Left lung (tissue), 10 donors: ENCODE data around the gene UGCG. TPM values are rescaled to one million over a fixed set of nuclear protein-coding genes. Genes with fewer than 3 reads are reported as not detected.

Source experiments
- ATAC-seq: fragments of 200-7000 bp; cut with Tn5 transposase; one replicate; pipeline ENCODE4 v1.9.1; 2020; ENCODE audit warnings: moderate library complexity
- DNase-seq, 4 donors: peaks; one replicate each; pipeline ENCODE4 v3.0.0-alpha.2; 2013 to 2020
- H3K27ac ChIP-seq, 2 donors: fragments of 200-600 bp; sonication (generic) in 1 of 2; one replicate each; pipeline versions ENCODE4 v1.5.0 to v1.8.0; 2020 to 2021
- H3K27me3 ChIP-seq, 2 donors: fragments of 200-600 bp; sonication (generic) in 1 of 2; one replicate each; pipeline versions ENCODE4 v1.5.0 to v1.8.0; 2020 to 2021
- H3K36me3 ChIP-seq, 2 donors: fragments of 200-600 bp; sonication (generic) in 1 of 2; one replicate each; pipeline versions ENCODE4 v1.5.0 to v1.8.0; 2020 to 2021
- H3K4me1 ChIP-seq, 2 donors: fragments of 200-600 bp; one replicate each; pipeline ENCODE4 v1.8.0; 2021
- H3K4me3 ChIP-seq, 2 donors: fragments of 200-600 bp; sonication (generic) in 1 of 2; one replicate each; pipeline versions ENCODE4 v1.5.0 to v1.8.0; 2020 to 2021; ENCODE audit warnings: mild to moderate bottlenecking in 1 of 2
- H3K9me3 ChIP-seq, 2 donors: fragments of 200-600 bp; sonication (generic) in 1 of 2; one replicate each; pipeline versions ENCODE4 v1.5.0 to v1.8.0; 2020 to 2021
- CTCF ChIP-seq, 2 donors: fragments of 200-600 bp; sonication (generic) in 1 of 2; IDR thresholded peaks; one replicate each; pipeline versions ENCODE4 v1.5.0 to v1.8.0; 2021; ENCODE audit warnings: antibody characterized with exemption in 2 of 2
- intact Hi-C, 2 donors: fragments of 100-400 bp; cut with DNase I; formaldehyde crosslinking; loops; one replicate each; pipeline versions ENCODE4 v1.11.2 to v1.14.2; 2022
- polyA plus RNA-seq, 6 donors: library from polyadenylated mRNA; unstranded; fragments of 120-200 nt; gene quantifications; one replicate each; pipeline ENCODE4 v1.2.1, GENCODE V29; 2013; ENCODE audit not compliant: insufficient read length in 6 of 6
- total RNA-seq, 2 donors: library from RNA; stranded (reverse); fragmentation: NEBNext Ultra II Directional; extraction: Animal tissue kit (Norgen Biotek cat#: 25700); gene quantifications; one replicate each; pipeline ENCODE4 v1.2.1, GENCODE V29; 2021
- donor health status: DM: no; HTN: yes; CAD: no.
- donor health status: DM: no; HTN: no; CAD: no.

Gene UGCG
- total and polyA plus RNA-seq, 8 donors: 29.0 to 74.3 (median 50.3) TPM

- Histone ChIP-seq H3K4me3 (no peak overlapping the region), H3K27me3 (no peaks in the 10 kb centered on the region), H3K27ac (no peak overlapping the region), H3K9me3 (no peaks in the 10 kb centered on the region), H3K4me1 (no peaks in the 10 kb centered on the region), H3K36me3 (no peaks in the 10 kb centered on the region)
- DNase-seq (no peak), ATAC-seq (no peak)
- intact Hi-C loops: no loop called here
- no peak for TF ChIP-seq CTCF (IDR thresholded peaks at IDR 0.05)
Observed at GRCh38 chr9:111868475-111868874, 28.1 kb upstream of the UGCG start.

DNA sequence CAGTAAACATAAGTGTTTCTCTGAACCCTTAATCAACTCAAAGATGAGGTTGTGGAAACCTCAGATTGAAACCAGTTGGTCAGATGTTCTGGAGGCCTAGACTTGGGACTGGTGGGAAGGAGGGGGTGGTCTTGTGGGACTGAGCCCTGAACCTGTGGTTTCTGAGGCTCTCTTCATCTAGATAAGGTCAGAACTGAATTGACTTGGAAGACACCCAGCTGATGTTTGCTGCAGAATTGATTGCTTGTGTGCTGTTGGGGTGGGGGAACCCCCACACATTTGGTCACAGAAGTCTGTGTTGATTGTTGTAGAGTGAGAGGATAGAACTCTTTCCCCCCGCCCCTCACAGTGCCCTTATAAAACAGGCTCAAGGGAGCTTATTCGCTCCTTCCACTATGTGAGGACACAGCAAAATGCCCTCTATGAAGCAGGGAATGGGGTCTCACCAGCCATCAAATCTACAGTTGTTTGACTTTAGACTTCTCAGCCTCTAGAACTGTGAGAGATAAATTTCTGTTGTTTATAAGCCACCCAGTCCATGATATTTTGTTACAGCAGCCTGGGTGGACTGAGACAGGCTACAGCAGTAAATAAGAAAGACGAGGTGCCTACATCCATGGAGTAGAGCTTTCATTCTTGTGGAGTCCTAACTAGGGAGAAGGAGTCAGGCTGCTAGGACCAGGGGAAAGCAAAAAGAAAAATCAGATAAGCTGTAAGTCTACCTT, 25.7 kb upstream of the UGCG start:
- TF ChIP-seq CTCF (IDR thresholded peaks at IDR 0.05): no peak

GRCh38 chr9:111871499-111871855, 25.1 kb upstream of the UGCG start:
- TF ChIP-seq CTCF (IDR thresholded peaks at IDR 0.05): no peak
- no peak for DNase-seq

More for the DNA sequence above, 25.7 kb upstream of the UGCG start:
- intact Hi-C loops: no loop called here
- Histone ChIP-seq H3K9me3 (no peaks in the 10 kb centered on the region), H3K36me3 (no peaks in the 10 kb centered on the region), H3K27me3 (no peaks in the 10 kb centered on the region), H3K4me3 (no peak overlapping the region), H3K27ac (no peak overlapping the region), H3K4me1 (no peaks in the 10 kb centered on the region)
- ATAC-seq: no peak
- no peak for DNase-seq

DNA sequence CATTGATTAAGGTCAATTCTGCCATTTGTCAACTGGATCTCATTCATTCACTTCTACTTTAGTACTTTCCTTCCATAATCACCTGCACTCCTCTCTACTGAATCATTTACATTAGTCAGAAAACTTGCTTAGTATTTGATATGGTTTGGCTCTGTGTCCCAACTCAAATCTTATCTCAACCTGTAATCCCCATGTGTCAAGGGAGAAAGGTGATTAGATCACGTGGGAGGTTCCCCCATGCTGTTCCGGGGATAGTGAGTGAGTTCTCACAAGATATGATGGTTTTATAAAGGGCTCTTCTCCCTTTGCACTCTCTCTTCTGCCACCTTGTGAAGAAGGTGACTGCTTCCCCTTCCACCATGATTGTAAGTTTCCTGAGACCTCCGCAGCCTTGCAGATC, 23.7 kb upstream of the UGCG start:
- intact Hi-C loops: no loop called here

More at GRCh38 chr9:111871499-111871855, 25.1 kb upstream of the UGCG start:
- no peak for ATAC-seq
- Histone ChIP-seq H3K36me3 (no peaks in the 10 kb centered on the region), H3K27me3 (no peaks in the 10 kb centered on the region), H3K27ac (no peak overlapping the region), H3K4me1 (no peaks in the 10 kb centered on the region), H3K9me3 (no peaks in the 10 kb centered on the region), H3K4me3 (no peak overlapping the region)
- intact Hi-C loops: no loop called here

GRCh38 chr9:111873901-111874300, 22.7 kb upstream of the UGCG start:
- DNase-seq (no peak), ATAC-seq (no peak)
- H3K9me3 ChIP-seq: no peaks in the 10 kb centered on the region
- H3K36me3 ChIP-seq: no peaks in the 10 kb centered on the region
- no peaks in the 10 kb centered on the region for H3K27me3 ChIP-seq
- no peak for TF ChIP-seq CTCF (IDR thresholded peaks at IDR 0.05)
- H3K4me3 ChIP-seq: no peak overlapping the region
- no peak overlapping the region for H3K27ac ChIP-seq
- intact Hi-C loops: no loop called here
- no peaks in the 10 kb centered on the region for H3K4me1 ChIP-seq

More for the DNA sequence above, 23.7 kb upstream of the UGCG start:
- Histone ChIP-seq H3K27me3 (no peaks in the 10 kb centered on the region), H3K36me3 (no peaks in the 10 kb centered on the region), H3K9me3 (no peaks in the 10 kb centered on the region), H3K4me1 (no peaks in the 10 kb centered on the region), H3K4me3 (no peak overlapping the region), H3K27ac (no peak overlapping the region)
- TF ChIP-seq CTCF (IDR thresholded peaks at IDR 0.05): no peak
- DNase-seq (no peak), ATAC-seq (no peak)
